ENCODE measurements around the gene WWOX.

- TF ChIP-seq CTCF (IDR thresholded peaks at IDR 0.05; ENCODE audit: extremely low read depth in 1 of 2, insufficient read depth in 1 of 2, low read depth in 1 of 2, low read length in 2 of 2) (no peak), JUN (IDR thresholded peaks at IDR 0.05; ENCODE audit: borderline replicate concordance, insufficient read depth, insufficient read length, low read depth) (no peak), MYC (IDR thresholded peaks at IDR 0.05; ENCODE audit: low read depth, low read length) (no peak), EZH2 (IDR thresholded peaks at IDR 0.05; ENCODE audit: borderline replicate concordance, low read depth, low read length, severe bottlenecking) (no peak), POLR2A (IDR thresholded peaks at IDR 0.05; ENCODE audit: low read depth, low read length) (no peak), POLR2AphosphoS5 (IDR thresholded peaks at IDR 0.05; ENCODE audit: insufficient read depth, low read depth, low read length) (no peak), FOS (IDR thresholded peaks at IDR 0.05; ENCODE audit: borderline replicate concordance, insufficient read depth, low read length) (no peak)
These were observed 752.7 kb downstream of the WWOX start for GRCh38 chr16:78852081-78852635.
